ENCODE results near the gene NACAD. TPM values are rescaled to one million over a fixed set of nuclear protein-coding genes. Genes with fewer than 3 reads are reported as not detected.
"Not testable (repeated sequence)": the region's sequence is repeated elsewhere in the genome, so short reads cannot be mapped to it uniquely, and the experiment has no call there.

Gene NACAD
- total RNA-seq, 4 donors from 2014 or later, result 1.5 to 13.6 (median 5.0) TPM; not detected in 1

DNA sequence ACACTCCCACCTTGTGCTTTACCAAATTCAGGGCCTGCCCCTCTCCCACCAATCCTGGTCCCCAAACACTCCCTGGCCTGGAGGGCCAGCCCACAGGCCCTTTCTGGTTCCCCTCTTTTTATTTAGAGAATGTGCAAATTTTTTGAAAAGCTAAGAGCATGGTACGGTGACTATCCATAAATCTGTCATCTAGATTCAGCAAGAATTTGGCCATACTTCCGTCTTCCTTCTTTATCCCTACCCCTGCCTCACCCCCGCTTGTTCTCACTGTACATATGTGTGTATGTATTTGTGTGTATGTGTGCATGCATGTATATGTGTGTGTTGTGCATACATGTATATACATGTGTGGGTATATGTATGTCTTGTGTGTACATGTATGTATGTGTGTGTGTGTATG is 30.8 kb upstream of the NACAD start:
- H3K4me1 ChIP-seq, result no peaks in the 10 kb centered on the region
- TF ChIP-seq, protein P1, sequence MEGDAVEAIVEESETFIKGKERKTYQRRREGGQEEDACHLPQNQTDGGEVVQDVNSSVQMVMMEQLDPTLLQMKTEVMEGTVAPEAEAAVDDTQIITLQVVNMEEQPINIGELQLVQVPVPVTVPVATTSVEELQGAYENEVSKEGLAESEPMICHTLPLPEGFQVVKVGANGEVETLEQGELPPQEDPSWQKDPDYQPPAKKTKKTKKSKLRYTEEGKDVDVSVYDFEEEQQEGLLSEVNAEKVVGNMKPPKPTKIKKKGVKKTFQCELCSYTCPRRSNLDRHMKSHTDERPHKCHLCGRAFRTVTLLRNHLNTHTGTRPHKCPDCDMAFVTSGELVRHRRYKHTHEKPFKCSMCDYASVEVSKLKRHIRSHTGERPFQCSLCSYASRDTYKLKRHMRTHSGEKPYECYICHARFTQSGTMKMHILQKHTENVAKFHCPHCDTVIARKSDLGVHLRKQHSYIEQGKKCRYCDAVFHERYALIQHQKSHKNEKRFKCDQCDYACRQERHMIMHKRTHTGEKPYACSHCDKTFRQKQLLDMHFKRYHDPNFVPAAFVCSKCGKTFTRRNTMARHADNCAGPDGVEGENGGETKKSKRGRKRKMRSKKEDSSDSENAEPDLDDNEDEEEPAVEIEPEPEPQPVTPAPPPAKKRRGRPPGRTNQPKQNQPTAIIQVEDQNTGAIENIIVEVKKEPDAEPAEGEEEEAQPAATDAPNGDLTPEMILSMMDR (IDR thresholded peaks at IDR 0.05), result no peak
- TF ChIP-seq POLR2A (IDR thresholded peaks at IDR 0.05), result no peak
- no peak overlapping the region for H3K27ac ChIP-seq
- H3K9me3 ChIP-seq, result no peaks in the 10 kb centered on the region
- H3K4me3 ChIP-seq, result no peak overlapping the region
- no peaks in the 10 kb centered on the region for H3K27me3 ChIP-seq
- no peak for DNase-seq
- no peaks in the 10 kb centered on the region for H3K36me3 ChIP-seq

- Histone ChIP-seq H3K36me3 (no peaks in the 10 kb centered on the region), H3K4me3 (no peak overlapping the region), H3K4me1 (no peaks in the 10 kb centered on the region), H3K27ac (no peak overlapping the region), H3K9me3 (no peaks in the 10 kb centered on the region), H3K27me3 (no peaks in the 10 kb centered on the region)
- TF ChIP-seq, protein P1 (IDR thresholded peaks at IDR 0.05), result no peak
- TF ChIP-seq POLR2A (IDR thresholded peaks at IDR 0.05), result no peak
- DNase-seq, result no peak
Measured at GRCh38 chr7:45118889-45119331, 30.1 kb upstream of the NACAD start.

- H3K4me1 ChIP-seq, result no peaks in the 10 kb centered on the region
- H3K27ac ChIP-seq, result no peak overlapping the region
- no peak overlapping the region for H3K4me3 ChIP-seq
- DNase-seq, result no peak
- TF ChIP-seq, protein P1 (IDR thresholded peaks at IDR 0.05), result no peak
- no peak for TF ChIP-seq POLR2A (IDR thresholded peaks at IDR 0.05)
- H3K9me3 ChIP-seq, result no peaks in the 10 kb centered on the region
- no peaks in the 10 kb centered on the region for H3K27me3 ChIP-seq
- no peaks in the 10 kb centered on the region for H3K36me3 ChIP-seq
Measured at GRCh38 chr7:45118292-45118691, 29.5 kb upstream of the NACAD start.

GRCh38 chr7:45117582-45117981 is 28.8 kb upstream of the NACAD start:
- no peaks in the 10 kb centered on the region for H3K4me1 ChIP-seq
- no peak overlapping the region for H3K27ac ChIP-seq
- no peak overlapping the region for H3K4me3 ChIP-seq
- DNase-seq, result no peak
- no peaks in the 10 kb centered on the region for H3K9me3 ChIP-seq
- H3K27me3 ChIP-seq, result no peaks in the 10 kb centered on the region
- no peaks in the 10 kb centered on the region for H3K36me3 ChIP-seq
- TF ChIP-seq, protein P1 (IDR thresholded peaks at IDR 0.05), result no peak
- TF ChIP-seq POLR2A (IDR thresholded peaks at IDR 0.05), result no peak

DNA sequence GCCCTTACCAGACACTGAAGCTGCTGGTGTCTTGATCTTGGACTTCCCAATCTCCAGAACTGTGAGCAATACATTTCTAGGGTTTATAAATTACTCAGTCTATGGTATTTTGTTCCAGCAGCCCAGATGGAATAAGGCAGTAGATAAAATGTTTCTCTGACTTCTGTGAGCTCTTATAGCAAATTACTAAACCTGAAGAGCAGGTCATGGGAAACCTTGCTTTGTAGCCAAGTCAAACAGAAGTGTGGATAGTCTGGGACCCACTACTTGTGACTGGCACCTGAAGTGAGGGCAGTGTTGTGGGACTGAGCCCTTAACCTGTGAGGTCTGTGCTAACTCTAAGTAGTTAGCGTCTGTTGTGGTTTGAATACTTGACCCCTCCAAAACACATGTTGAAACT is 27.3 kb upstream of the NACAD start:
- H3K27ac ChIP-seq, result no peak overlapping the region
- TF ChIP-seq, protein P1 (IDR thresholded peaks at IDR 0.05), result no peak
- no peak for TF ChIP-seq POLR2A (IDR thresholded peaks at IDR 0.05)
- H3K4me1 ChIP-seq, result peaks cover 0 to 4% (median 0%) of the 10 kb centered on the region in 4 donors
- no peaks in the 10 kb centered on the region for H3K9me3 ChIP-seq
- no peaks in the 10 kb centered on the region for H3K36me3 ChIP-seq
- no peaks in the 10 kb centered on the region for H3K27me3 ChIP-seq
- H3K4me3 ChIP-seq, result no peak overlapping the region
- no peak for DNase-seq

- Histone ChIP-seq H3K4me3 (no peak overlapping the region), H3K36me3 (no peaks in the 10 kb centered on the region), H3K9me3 (no peaks in the 10 kb centered on the region), H3K27ac (no peak overlapping the region), H3K4me1 (peaks cover 0 to 10% (median 4%) of the 10 kb centered on the region in 4 donors), H3K27me3 (no peaks in the 10 kb centered on the region)
- DNase-seq, result no peak
- TF ChIP-seq, protein P1 (IDR thresholded peaks at IDR 0.05), result no peak
- no peak for TF ChIP-seq POLR2A (IDR thresholded peaks at IDR 0.05)
Measured at GRCh38 chr7:45114926-45115325, 26.2 kb upstream of the NACAD start.

DNA sequence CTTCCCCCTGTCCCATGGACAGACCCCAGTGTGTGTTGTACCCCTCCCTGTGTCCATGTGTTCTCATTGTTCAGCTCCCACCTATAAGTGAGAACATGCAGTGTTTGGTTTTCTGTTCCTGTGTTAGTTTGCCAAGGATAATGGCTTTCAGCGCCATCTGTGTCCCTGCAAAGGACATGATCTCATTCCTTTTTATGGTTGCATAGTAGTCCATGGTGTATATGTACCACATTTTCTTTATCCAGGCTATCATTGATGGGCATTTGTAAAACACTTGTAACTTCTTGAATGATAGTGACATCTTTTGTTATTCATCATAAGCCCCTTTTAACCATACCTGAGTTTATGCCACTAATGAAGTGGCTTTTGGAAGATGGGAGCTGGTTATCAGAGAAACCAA is 25.5 kb upstream of the NACAD start:
- not testable (repeated sequence) for H3K4me3 ChIP-seq, DNase-seq, H3K9me3 ChIP-seq, H3K27me3 ChIP-seq, H3K27ac ChIP-seq, H3K36me3 ChIP-seq
- H3K4me1 ChIP-seq, result peaks cover 0 to 11% (median 5%) of the 10 kb centered on the region in 4 donors

Data from Peyer's patch (tissue), 4 donors.